GM18909 (cell line): ENCODE data around the gene CRYL1.

Experiments
- ATAC-seq: cut with Tn5 transposase; IDR thresholded peaks from one replicate; pipeline ENCODE4 v1.9.1; 2021; ENCODE audit warnings: mild to moderate bottlenecking; ENCODE audit not compliant: unreplicated experiment, poor library complexity

The CRYL1 gene

DNA sequence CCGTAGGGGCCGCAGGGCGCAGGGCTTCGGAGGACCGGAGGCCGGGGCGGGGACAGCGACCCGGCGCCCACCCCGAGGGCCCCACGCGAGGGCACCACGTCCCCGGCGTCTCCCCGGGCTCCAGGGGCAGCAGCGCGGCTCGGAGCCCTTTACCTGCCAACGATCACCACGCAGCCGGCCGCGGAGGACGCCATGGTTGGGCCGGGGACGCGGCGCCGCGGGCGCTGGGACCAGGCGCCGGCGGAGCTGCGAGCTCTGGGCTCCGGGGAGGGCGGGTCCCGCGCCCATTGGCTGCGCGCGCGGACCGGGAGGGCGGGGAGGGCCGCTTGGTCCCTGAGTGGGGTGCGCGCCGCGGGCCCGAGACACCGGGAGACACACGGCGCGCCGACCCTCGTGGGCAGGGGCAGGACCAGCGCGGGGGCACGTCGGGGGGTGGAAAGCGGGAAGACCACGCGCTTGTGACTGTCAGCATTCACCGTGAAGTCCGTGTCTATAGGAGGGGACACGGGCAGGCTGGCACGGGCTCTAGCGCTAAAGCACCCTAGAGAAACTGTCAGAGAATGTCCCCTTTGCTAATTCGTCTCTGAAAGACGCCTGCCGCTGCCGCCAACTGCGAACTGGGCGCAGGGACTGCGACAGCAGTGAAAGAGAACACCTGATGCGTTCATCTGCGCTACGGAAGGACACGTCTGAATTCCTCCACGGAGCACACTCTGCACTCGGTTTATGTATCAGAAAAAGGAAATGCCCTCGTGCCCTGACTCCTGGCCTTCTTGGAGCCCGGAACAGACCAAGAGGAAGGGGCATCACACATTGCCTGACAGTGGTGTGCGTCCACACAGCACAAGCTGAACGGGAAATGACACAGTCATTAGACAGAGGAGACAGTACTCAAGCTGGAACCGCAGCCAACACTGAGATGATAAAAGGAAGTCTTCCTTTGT is at the start of gene CRYL1:
CRYL1 (minus strand) TSS at position 257 of the 944 bp plus-strand sequence; CDS start at position 194, 63 bp downstream.
- ATAC-seq = peak; percentile 77

GRCh38 chr13:20573636-20574035 is 48.0 kb upstream of the CRYL1 start:
- ATAC-seq = no peak

GRCh38 chr13:20573186-20573585 is 47.5 kb upstream of the CRYL1 start:
- ATAC-seq = no peak

DNA sequence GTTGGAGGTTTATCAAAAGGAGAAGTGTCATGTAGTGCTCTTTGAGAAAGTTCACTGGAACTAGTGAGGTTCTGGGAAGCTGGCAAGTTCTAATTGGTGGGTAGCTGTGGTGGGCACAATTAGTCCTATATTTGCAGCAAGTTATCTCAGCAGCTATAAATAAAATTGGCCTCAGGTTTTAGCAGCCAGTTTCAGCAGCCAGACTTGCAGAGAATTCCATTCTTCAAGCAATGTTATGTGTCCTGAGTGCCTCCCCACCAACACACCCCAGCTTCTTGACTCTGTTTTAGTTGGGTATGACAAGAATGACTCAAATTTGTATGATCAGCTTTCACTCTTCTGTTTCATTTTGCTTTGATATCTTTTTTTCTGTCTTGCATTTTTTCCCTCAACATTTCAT is 46.0 kb upstream of the CRYL1 start:
- ATAC-seq = no peak

GRCh38 chr13:20570517-20570916 is 44.9 kb upstream of the CRYL1 start:
- ATAC-seq = no peak

GRCh38 chr13:20567881-20568528 is 42.3 kb upstream of the CRYL1 start:
- ATAC-seq = no peak

GRCh38 chr13:20566898-20567874 is 41.5 kb upstream of the CRYL1 start, which contains the start of gene IFT88:
TSS of gene IFT88 (plus strand) at chr13:20567157. CDS start at chr13:20574386, 7,229 bp downstream.
- peak; percentile 86 for ATAC-seq

DNA sequence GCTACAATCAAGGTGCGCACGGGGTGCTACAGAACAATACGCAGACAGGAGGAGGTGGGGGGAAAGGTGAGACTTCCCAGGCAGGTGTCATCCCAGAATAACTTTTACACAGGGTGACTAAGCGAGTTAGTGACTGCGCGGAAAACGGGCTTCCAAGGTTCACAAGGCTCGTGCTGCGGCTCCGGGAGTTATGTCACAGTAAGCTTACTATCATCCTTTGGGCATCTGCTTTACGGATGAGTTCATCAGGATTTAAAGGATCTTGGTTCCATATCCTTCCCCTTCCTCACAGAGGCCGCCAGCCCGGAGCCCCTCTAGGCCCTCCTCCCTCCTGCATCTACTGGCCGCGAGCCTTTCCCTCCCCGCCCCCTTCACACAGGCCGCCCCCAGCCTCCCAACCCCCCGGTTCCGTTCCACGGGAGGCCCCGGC is 40.8 kb upstream of the CRYL1 start:
- peak; percentile 36 for ATAC-seq

DNA sequence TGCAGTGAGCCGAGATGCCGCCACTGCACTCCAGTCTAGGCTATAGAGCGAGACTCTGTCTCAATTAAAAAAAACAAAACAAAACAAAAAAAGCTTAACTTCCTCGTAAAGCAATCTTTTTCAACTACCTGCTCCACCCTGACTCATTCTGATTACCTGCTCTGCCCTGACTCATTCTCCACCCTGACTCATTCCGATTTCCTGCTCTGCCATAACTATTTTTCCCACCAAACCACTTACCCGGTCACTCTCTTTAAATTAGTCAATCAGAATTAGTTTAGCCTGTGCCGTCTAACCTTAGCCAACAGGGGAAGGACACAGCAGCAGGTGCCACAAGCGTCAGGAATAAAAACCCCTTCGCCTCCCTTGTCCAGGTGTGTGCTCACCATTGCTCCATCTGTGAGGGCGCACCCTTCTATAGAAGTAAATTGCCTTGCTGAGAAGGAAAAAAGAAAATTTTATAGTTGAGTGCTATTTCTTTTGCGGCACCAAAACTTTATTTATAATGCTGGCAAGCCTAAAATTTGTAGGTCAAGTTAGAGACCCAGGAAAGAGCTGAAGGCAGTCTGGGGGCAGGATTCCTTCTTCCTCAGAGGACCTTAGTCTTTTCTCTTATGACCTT is 39.6 kb upstream of the CRYL1 start:
- no peak for ATAC-seq

GRCh38 chr13:20561741-20562140 is 36.1 kb upstream of the CRYL1 start:
- no peak for ATAC-seq

GRCh38 chr13:20559659-20560356 is 34.2 kb upstream of the CRYL1 start:
- ATAC-seq = no peak

GRCh38 chr13:20558982-20559381 is 33.3 kb upstream of the CRYL1 start:
- no peak for ATAC-seq

- ATAC-seq = no peak
Observed at GRCh38 chr13:20553311-20553710, 27.7 kb upstream of the CRYL1 start.

DNA sequence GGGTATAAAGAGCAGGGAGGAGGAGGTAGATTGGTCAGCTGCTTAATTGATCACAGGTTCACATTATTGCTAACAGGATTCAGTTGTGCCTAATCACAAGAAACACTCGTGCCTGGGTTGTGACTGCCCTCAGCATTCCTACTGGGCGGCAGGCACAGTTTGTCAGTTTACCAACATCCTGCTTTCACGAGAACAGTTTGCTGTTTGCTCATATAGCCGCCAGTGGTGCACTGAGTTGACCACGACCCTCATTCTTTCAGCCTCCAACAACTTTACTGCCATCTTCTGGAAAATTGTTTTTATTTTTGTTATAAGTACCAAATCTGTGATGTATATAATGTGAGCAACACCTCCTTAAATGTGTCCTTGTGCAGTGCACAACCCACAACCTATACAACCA is 25.1 kb upstream of the CRYL1 start:
- no peak for ATAC-seq

DNA sequence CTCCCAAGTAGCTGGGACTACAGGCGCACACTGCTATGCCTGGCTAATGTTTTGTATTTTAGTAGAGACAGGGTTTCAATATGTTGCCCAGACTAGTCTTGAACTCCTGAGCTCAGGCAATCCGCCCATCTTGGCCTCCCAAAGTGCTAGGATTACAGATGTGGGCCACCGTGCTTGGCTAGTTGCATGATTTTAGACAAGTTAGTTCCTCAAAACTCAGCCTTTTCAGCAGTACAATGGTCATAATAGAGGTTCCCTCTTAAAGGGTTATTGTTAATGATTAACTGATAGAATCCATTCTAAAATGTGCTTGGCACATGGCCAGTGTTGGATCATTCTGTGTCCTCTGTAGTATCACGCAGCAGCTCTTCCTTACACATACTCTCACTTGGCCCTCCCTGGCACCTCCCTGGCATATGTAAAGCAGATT is 21.8 kb upstream of the CRYL1 start:
- ATAC-seq = no peak

- peak; percentile 73 for ATAC-seq
Observed at GRCh38 chr13:20546556-20546955, 20.9 kb upstream of the CRYL1 start.

GRCh38 chr13:20544201-20544923 is 18.7 kb upstream of the CRYL1 start:
- ATAC-seq = no peak

DNA sequence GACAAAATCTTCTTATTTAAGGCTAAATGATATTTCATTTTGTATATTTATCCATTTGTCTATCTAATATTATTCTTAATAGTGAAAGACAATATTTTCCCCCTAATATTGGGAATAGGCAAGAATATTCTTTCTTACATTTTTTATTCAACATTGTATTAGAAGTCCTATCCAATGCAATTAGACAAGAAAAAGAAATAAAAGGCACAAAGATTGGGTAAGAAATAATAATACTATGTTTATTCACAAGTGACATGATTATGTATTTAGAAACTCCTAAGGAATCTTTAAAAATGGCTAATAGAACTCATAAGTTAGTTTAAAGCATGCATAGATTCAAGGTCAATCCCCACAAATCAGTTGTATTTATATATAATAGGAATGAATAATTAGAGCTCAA is 11.3 kb upstream of the CRYL1 start:
- ATAC-seq = no peak
